Measurements from ENCODE around the gene PDZRN3. TPM values are rescaled to one million over a fixed set of nuclear protein-coding genes. Genes with fewer than 3 reads are reported as not detected.

The PDZRN3 gene
- total and polyA plus RNA-seq, 2 donors from 2014 or later = 9.5 to 13.2 TPM

GRCh38 chr3:73399666-73400253 is 225.0 kb downstream of the PDZRN3 start:
- no peak overlapping the region for H3K27ac ChIP-seq (ENCODE audit: low read depth in 2 of 2, low read length in 2 of 2)
- TF ChIP-seq, protein P1, sequence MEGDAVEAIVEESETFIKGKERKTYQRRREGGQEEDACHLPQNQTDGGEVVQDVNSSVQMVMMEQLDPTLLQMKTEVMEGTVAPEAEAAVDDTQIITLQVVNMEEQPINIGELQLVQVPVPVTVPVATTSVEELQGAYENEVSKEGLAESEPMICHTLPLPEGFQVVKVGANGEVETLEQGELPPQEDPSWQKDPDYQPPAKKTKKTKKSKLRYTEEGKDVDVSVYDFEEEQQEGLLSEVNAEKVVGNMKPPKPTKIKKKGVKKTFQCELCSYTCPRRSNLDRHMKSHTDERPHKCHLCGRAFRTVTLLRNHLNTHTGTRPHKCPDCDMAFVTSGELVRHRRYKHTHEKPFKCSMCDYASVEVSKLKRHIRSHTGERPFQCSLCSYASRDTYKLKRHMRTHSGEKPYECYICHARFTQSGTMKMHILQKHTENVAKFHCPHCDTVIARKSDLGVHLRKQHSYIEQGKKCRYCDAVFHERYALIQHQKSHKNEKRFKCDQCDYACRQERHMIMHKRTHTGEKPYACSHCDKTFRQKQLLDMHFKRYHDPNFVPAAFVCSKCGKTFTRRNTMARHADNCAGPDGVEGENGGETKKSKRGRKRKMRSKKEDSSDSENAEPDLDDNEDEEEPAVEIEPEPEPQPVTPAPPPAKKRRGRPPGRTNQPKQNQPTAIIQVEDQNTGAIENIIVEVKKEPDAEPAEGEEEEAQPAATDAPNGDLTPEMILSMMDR (IDR thresholded peaks at IDR 0.05; ENCODE audit: borderline replicate concordance, extremely low read depth, insufficient read depth) = no peak
- no peak overlapping the region for H3K9ac ChIP-seq (ENCODE audit: low read length in 3 of 3)
- H3K36me3 ChIP-seq (ENCODE audit: control insufficient read depth in 2 of 3, insufficient read depth in 3 of 3, low read length in 3 of 3) = peaks cover 0 to 13% (median 11%) of the 10 kb centered on the region in 3 donors
- intact Hi-C loops (cut with DNase I) = no loop called here
- H3K9me3 ChIP-seq (ENCODE audit: control insufficient read depth in 2 of 3, insufficient read depth in 1 of 3, low read length in 3 of 3) = no peaks in the 10 kb centered on the region
- H3K27me3 ChIP-seq (ENCODE audit: control insufficient read depth, insufficient read depth, low read length) = no peaks in the 10 kb centered on the region
- peaks cover 0 to 7% (median 0%) of the 10 kb centered on the region in 3 donors for H3K4me1 ChIP-seq (ENCODE audit: control insufficient read depth in 2 of 3, insufficient read depth in 2 of 3, low read depth in 1 of 3, low read length in 3 of 3)
- DNase-seq = no peak
- no peak for FAIRE-seq
- no peak overlapping the region for H3K4me3 ChIP-seq (ENCODE audit: low read length in 3 of 3)

DNA sequence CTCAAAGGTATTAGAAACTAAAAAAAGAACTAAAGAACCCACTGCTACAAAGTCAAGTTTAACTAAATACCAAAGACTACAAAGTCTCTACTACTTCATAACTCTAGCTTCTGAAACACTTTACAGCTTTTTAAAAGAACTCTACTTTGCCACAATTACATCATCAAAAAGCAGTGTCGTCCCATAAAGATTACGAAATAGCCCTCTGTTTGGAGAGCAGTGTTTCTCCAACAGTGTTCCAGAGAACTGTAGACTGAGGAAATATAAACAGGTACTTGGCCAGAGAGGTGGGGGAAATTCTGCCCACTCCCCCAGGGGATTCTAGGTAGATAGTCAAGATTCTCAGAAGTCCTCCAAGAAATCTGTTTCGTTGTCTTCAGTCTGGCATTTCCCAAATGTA is 225.6 kb downstream of the PDZRN3 start:
- DNase-seq (no peak), FAIRE-seq (no peak)
- TF ChIP-seq, protein P1 (IDR thresholded peaks at IDR 0.05; ENCODE audit: borderline replicate concordance, extremely low read depth, insufficient read depth) = no peak
- intact Hi-C loops (cut with DNase I) = no loop called here
- Histone ChIP-seq H3K27me3 (ENCODE audit: control insufficient read depth, insufficient read depth, low read length) (no peaks in the 10 kb centered on the region), H3K4me1 (ENCODE audit: control insufficient read depth in 2 of 3, insufficient read depth in 2 of 3, low read depth in 1 of 3, low read length in 3 of 3) (peaks cover 0 to 7% (median 0%) of the 10 kb centered on the region in 3 donors), H3K27ac (ENCODE audit: low read depth in 2 of 2, low read length in 2 of 2) (no peak overlapping the region), H3K9me3 (ENCODE audit: control insufficient read depth in 2 of 3, insufficient read depth in 1 of 3, low read length in 3 of 3) (no peaks in the 10 kb centered on the region), H3K36me3 (ENCODE audit: control insufficient read depth in 2 of 3, insufficient read depth in 3 of 3, low read length in 3 of 3) (peaks cover 0 to 13% (median 11%) of the 10 kb centered on the region in 3 donors), H3K4me3 (ENCODE audit: low read length in 3 of 3) (no peak overlapping the region), H3K9ac (ENCODE audit: low read length in 3 of 3) (no peak overlapping the region)

DNA sequence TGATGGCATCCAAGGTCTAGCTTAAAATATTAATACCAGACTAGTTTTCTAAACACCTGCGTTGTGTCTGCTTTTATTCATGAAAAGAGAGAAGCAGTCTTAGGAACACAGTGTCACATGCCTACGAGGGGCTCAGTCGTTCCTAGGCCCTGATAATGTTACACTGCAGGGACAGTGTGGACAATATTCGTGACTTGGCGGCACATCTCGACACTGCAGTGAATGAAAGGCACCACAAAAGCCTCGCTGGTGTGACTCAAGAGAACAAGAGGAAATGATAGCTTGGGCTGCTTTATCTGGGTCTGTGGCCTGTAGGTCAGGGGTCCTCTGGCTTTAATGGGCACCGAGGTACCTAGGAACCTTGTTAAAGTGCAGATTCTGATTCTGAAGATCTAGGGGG is 226.7 kb downstream of the PDZRN3 start:
- Histone ChIP-seq H3K27me3 (ENCODE audit: control insufficient read depth, insufficient read depth, low read length) (no peaks in the 10 kb centered on the region), H3K9ac (ENCODE audit: low read length in 3 of 3) (no peak overlapping the region), H3K9me3 (ENCODE audit: control insufficient read depth in 2 of 3, insufficient read depth in 1 of 3, low read length in 3 of 3) (no peaks in the 10 kb centered on the region), H3K4me1 (ENCODE audit: control insufficient read depth in 2 of 3, insufficient read depth in 2 of 3, low read depth in 1 of 3, low read length in 3 of 3) (peaks cover 0 to 7% (median 0%) of the 10 kb centered on the region in 3 donors), H3K4me3 (ENCODE audit: low read length in 3 of 3) (no peak overlapping the region), H3K36me3 (ENCODE audit: control insufficient read depth in 2 of 3, insufficient read depth in 3 of 3, low read length in 3 of 3) (peaks cover 0 to 13% (median 9%) of the 10 kb centered on the region in 3 donors), H3K27ac (ENCODE audit: low read depth in 2 of 2, low read length in 2 of 2) (no peak overlapping the region)
- TF ChIP-seq, protein P1 (IDR thresholded peaks at IDR 0.05; ENCODE audit: borderline replicate concordance, extremely low read depth, insufficient read depth) = no peak
- intact Hi-C loops (cut with DNase I) = no loop called here
- no peak for DNase-seq
- FAIRE-seq = no peak

GRCh38 chr3:73394240-73394639 is 230.5 kb downstream of the PDZRN3 start:
- Histone ChIP-seq H3K27me3 (ENCODE audit: control insufficient read depth, insufficient read depth, low read length) (no peaks in the 10 kb centered on the region), H3K27ac (ENCODE audit: low read depth in 2 of 2, low read length in 2 of 2) (no peak overlapping the region), H3K9ac (ENCODE audit: low read length in 3 of 3) (no peak overlapping the region), H3K4me3 (ENCODE audit: low read length in 3 of 3) (no peak overlapping the region), H3K9me3 (ENCODE audit: control insufficient read depth in 2 of 3, insufficient read depth in 1 of 3, low read length in 3 of 3) (no peaks in the 10 kb centered on the region), H3K36me3 (ENCODE audit: control insufficient read depth in 2 of 3, insufficient read depth in 3 of 3, low read length in 3 of 3) (peaks cover 0 to 15% (median 0%) of the 10 kb centered on the region in 3 donors), H3K4me1 (ENCODE audit: control insufficient read depth in 2 of 3, insufficient read depth in 2 of 3, low read depth in 1 of 3, low read length in 3 of 3) (no peaks in the 10 kb centered on the region)
- intact Hi-C loops (cut with DNase I) = no loop called here
- TF ChIP-seq, protein P1 (IDR thresholded peaks at IDR 0.05; ENCODE audit: borderline replicate concordance, extremely low read depth, insufficient read depth) = no peak
- DNase-seq (peak in 2 of 5 donors; percentile 45 to 69), FAIRE-seq (no peak)
